ENCODE measurements around the gene NDUFA9.

DNA sequence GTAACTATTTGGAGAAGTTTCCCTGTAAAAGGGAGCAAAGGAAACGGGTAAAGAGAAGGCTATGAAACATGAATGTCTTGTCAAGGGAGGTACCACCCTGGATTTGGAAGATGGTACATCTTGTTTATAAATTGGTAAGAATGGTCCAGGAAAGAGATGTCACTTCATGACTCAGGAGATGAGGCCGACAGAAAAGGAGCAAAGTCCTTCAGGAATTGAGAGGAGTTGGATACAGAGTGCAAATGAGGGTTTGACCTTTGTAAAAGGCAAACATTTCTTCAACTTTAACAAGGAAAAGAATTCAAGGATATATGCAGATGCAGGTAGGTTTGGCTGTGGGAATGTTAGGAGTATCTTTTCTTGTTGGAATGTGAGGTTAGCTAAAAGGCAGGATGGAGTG, 30.8 kb downstream of the NDUFA9 start:
- no peak for TF ChIP-seq CHD2 (IDR thresholded peaks at IDR 0.05; ENCODE audit: low read length, partially characterized antibody)
- TF ChIP-seq, protein P1, sequence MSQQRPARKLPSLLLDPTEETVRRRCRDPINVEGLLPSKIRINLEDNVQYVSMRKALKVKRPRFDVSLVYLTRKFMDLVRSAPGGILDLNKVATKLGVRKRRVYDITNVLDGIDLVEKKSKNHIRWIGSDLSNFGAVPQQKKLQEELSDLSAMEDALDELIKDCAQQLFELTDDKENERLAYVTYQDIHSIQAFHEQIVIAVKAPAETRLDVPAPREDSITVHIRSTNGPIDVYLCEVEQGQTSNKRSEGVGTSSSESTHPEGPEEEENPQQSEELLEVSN (IDR thresholded peaks at IDR 0.05; ENCODE audit: borderline replicate concordance, low read depth), result no peak
- TF ChIP-seq, protein P2, sequence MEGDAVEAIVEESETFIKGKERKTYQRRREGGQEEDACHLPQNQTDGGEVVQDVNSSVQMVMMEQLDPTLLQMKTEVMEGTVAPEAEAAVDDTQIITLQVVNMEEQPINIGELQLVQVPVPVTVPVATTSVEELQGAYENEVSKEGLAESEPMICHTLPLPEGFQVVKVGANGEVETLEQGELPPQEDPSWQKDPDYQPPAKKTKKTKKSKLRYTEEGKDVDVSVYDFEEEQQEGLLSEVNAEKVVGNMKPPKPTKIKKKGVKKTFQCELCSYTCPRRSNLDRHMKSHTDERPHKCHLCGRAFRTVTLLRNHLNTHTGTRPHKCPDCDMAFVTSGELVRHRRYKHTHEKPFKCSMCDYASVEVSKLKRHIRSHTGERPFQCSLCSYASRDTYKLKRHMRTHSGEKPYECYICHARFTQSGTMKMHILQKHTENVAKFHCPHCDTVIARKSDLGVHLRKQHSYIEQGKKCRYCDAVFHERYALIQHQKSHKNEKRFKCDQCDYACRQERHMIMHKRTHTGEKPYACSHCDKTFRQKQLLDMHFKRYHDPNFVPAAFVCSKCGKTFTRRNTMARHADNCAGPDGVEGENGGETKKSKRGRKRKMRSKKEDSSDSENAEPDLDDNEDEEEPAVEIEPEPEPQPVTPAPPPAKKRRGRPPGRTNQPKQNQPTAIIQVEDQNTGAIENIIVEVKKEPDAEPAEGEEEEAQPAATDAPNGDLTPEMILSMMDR (IDR thresholded peaks at IDR 0.05), result no peak
- TF ChIP-seq, protein P3, sequence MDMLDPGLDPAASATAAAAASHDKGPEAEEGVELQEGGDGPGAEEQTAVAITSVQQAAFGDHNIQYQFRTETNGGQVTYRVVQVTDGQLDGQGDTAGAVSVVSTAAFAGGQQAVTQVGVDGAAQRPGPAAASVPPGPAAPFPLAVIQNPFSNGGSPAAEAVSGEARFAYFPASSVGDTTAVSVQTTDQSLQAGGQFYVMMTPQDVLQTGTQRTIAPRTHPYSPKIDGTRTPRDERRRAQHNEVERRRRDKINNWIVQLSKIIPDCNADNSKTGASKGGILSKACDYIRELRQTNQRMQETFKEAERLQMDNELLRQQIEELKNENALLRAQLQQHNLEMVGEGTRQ (IDR thresholded peaks at IDR 0.05), result no peak
- no peak for TF ChIP-seq MAFK (IDR thresholded peaks at IDR 0.05; ENCODE audit: partially characterized antibody)
- no peak for TF ChIP-seq POLR2AphosphoS2 (conservative IDR thresholded peaks at IDR 0.05; ENCODE audit: low read length)
- TF ChIP-seq SMC3 (IDR thresholded peaks at IDR 0.05), result no peak
- TF ChIP-seq, protein P4, sequence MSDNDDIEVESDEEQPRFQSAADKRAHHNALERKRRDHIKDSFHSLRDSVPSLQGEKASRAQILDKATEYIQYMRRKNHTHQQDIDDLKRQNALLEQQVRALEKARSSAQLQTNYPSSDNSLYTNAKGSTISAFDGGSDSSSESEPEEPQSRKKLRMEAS (IDR thresholded peaks at IDR 0.05), result no peak
- TF ChIP-seq POLR2A (IDR thresholded peaks at IDR 0.05; ENCODE audit: low read length), result no peak
- no peak for TF ChIP-seq JUNB (IDR thresholded peaks at IDR 0.05)
- no peak for TF ChIP-seq EP300 (IDR thresholded peaks at IDR 0.05)
- no peak for TF ChIP-seq KDM1A (IDR thresholded peaks at IDR 0.05; ENCODE audit: low read depth)
- no peak for TF ChIP-seq KDM5A (IDR thresholded peaks at IDR 0.05)
